ENCODE results near the gene KPNA1. TPM values are rescaled to one million over a fixed set of nuclear protein-coding genes. Genes with fewer than 3 reads are reported as not detected.

Gene KPNA1
- total RNA-seq (2014; rRNA removed; shearing (Covaris generic)) (34.0 and 46.8 TPM in 2 replicates), polyA plus RNA-seq (2016; fragmentation: Nextera tagmentation; extraction: Ambion mirVana) (62.6 and 65.2 TPM in 2 replicates)

GRCh38 chr3:122514123-122515019 is at the start of gene KPNA1:
TSS of gene KPNA1 (minus strand) at chr3:122514939. CDS start at chr3:122496565, 18,374 bp downstream.
- H3K27me3 ChIP-seq (replicated peaks; ENCODE audit: insufficient read depth), result no peaks in the 10 kb centered on the region
- H3K4me2 ChIP-seq (ENCODE audit: unreplicated experiment), result peak within 1 kb of the TSS; percentile 92
- TF ChIP-seq EZH2phosphoT487 (IDR thresholded peaks at IDR 0.05; ENCODE audit: insufficient read depth, low read depth) (no peak), EZH2 (IDR thresholded peaks at IDR 0.05; ENCODE audit: insufficient read depth, poor library complexity, severe bottlenecking) (no peak)
- peaks cover 12% of the 10 kb centered on the region for H3F3A ChIP-seq (ENCODE audit: insufficient read depth)
- H3K9ac ChIP-seq, result peak within 1 kb of the TSS; percentile 90
- peak; percentile 96 for DNase-seq
- no peaks in the 10 kb centered on the region for H3K9me2 ChIP-seq (ENCODE audit: insufficient read depth)
- 0 to 1% methylated on average over 41 to 80 of the region's 109 CpGs for WGBS, 2 experiments (ENCODE audit: low coverage in 1 of 2, low lambda C conversion rate in 2 of 2, missing lambda C conversion rate in 2 of 2)
- peaks cover 46% of the 10 kb centered on the region for H3K79me2 ChIP-seq (ENCODE audit: insufficient read depth)
- no peaks in the 10 kb centered on the region for H3K9me3 ChIP-seq (ENCODE audit: low read depth)
- peaks cover 9% of the 10 kb centered on the region; the same call in 1 of the 2 replicates for H3K4me1 ChIP-seq (ENCODE audit: insufficient read depth)
- peak within 1 kb of the TSS; percentile 90 for H3K27ac ChIP-seq
- in situ Hi-C loops (cut with MboI), result no loop called here
- peak within 1 kb of the TSS; percentile 81 for H3K4me3 ChIP-seq
- H4K20me1 ChIP-seq (ENCODE audit: insufficient read depth), result peaks cover 12% of the 10 kb centered on the region; the same call in 1 of the 2 replicates
- no peaks in the 10 kb centered on the region for H3K36me3 ChIP-seq (ENCODE audit: low read depth)
- peak within 1 kb of the TSS; percentile 98 for H2AFZ ChIP-seq

- in situ Hi-C loops (cut with MboI), result no loop called here
Measured at GRCh38 chr3:122564155-122564912, 49.6 kb upstream of the KPNA1 start, which contains the start of the genes DTX3L and PARP9. TSS of gene DTX3L (plus strand) at chr3:122564338. CDS start at chr3:122564427, 89 bp downstream. TSS of gene PARP9 (minus strand) at chr3:122564300. CDS start at chr3:122559620, 4,680 bp downstream.

GRCh38 chr3:122563717-122564025 is 48.9 kb upstream of the KPNA1 start:
- H3K4me2 ChIP-seq (ENCODE audit: unreplicated experiment), result peak overlapping the region; percentile 84
- peak overlapping the region; percentile 72 for H3K27ac ChIP-seq
- H3K79me2 ChIP-seq (ENCODE audit: insufficient read depth), result peaks cover 9% of the 10 kb centered on the region
- WGBS, 2 experiments (ENCODE audit: low coverage in 1 of 2, low lambda C conversion rate in 2 of 2, missing lambda C conversion rate in 2 of 2), result 7% methylated on average over 5 of the region's 5 CpGs
- H3K27me3 ChIP-seq (replicated peaks; ENCODE audit: insufficient read depth), result no peaks in the 10 kb centered on the region
- H2AFZ ChIP-seq, result peak overlapping the region; percentile 93
- peak overlapping the region; percentile 91 for H3K4me3 ChIP-seq
- peaks cover 16% of the 10 kb centered on the region for H3K4me1 ChIP-seq (ENCODE audit: insufficient read depth)
- peak; percentile 43 for DNase-seq
- no peaks in the 10 kb centered on the region for H3F3A ChIP-seq (ENCODE audit: insufficient read depth)
- no peaks in the 10 kb centered on the region for H3K9me2 ChIP-seq (ENCODE audit: insufficient read depth)
- no peaks in the 10 kb centered on the region for H3K9me3 ChIP-seq (ENCODE audit: low read depth)
- in situ Hi-C loops (cut with MboI), result no loop called here
- H4K20me1 ChIP-seq (ENCODE audit: insufficient read depth), result no peaks in the 10 kb centered on the region
- peak overlapping the region; percentile 93 for H3K9ac ChIP-seq
- peaks cover 10% of the 10 kb centered on the region; the same call in 1 of the 2 replicates for H3K36me3 ChIP-seq (ENCODE audit: low read depth)
- TF ChIP-seq EZH2phosphoT487 (IDR thresholded peaks at IDR 0.05; ENCODE audit: insufficient read depth, low read depth), result no peak
- TF ChIP-seq EZH2 (IDR thresholded peaks at IDR 0.05; ENCODE audit: insufficient read depth, poor library complexity, severe bottlenecking), result no peak

More at GRCh38 chr3:122564155-122564912, 49.6 kb upstream of the KPNA1 start, which contains the start of the genes DTX3L and PARP9:
- Histone ChIP-seq H3F3A (ENCODE audit: insufficient read depth) (no peaks in the 10 kb centered on the region), H3K4me1 (ENCODE audit: insufficient read depth) (peaks cover 16% of the 10 kb centered on the region), H4K20me1 (ENCODE audit: insufficient read depth) (no peaks in the 10 kb centered on the region), H3K9me3 (ENCODE audit: low read depth) (no peaks in the 10 kb centered on the region), H3K79me2 (ENCODE audit: insufficient read depth) (peaks cover 9% of the 10 kb centered on the region), H3K27me3 (replicated peaks; ENCODE audit: insufficient read depth) (no peaks in the 10 kb centered on the region), H2AFZ (peak within 1 kb of the TSS; percentile 93), H3K36me3 (ENCODE audit: low read depth) (peaks cover 16% of the 10 kb centered on the region), H3K4me3 (peak within 1 kb of the TSS; percentile 91), H3K4me2 (ENCODE audit: unreplicated experiment) (peak within 1 kb of the TSS; percentile 84), H3K9ac (peak within 1 kb of the TSS; percentile 93), H3K27ac (peak within 1 kb of the TSS; percentile 72), H3K9me2 (ENCODE audit: insufficient read depth) (no peaks in the 10 kb centered on the region)
- TF ChIP-seq EZH2 (IDR thresholded peaks at IDR 0.05; ENCODE audit: insufficient read depth, poor library complexity, severe bottlenecking) (no peak), EZH2phosphoT487 (IDR thresholded peaks at IDR 0.05; ENCODE audit: insufficient read depth, low read depth) (no peak)
- 1 to 2% methylated on average over 47 to 54 of the region's 56 CpGs for WGBS, 2 experiments (ENCODE audit: low coverage in 1 of 2, low lambda C conversion rate in 2 of 2, missing lambda C conversion rate in 2 of 2)
- DNase-seq, result peak; percentile 91

All from GM23248 (cell line).